Body of pancreas (tissue), 4 donors: ENCODE measurements around the gene IGF2BP1. TPM values are rescaled to one million over a fixed set of nuclear protein-coding genes. Genes with fewer than 3 reads are reported as not detected.
"Not testable (repeated sequence)": the region's sequence is repeated elsewhere in the genome, so short reads cannot be mapped to it uniquely, and the experiment has no call there.

ENCODE experiments used
- ATAC-seq: fragments of 150-250 bp; one replicate; pipeline ENCODE4 v1.9.1; 2016
- DNase-seq, 4 donors: peaks; one replicate each; pipeline ENCODE4 v3.0.0-alpha.2; 2019
- H3K27ac ChIP-seq, 4 donors: fragments of 200-600 bp; sonication (generic); 1 replicate in 3 of 4; 2 replicates in 1 of 4; pipeline versions ENCODE4 v1.5.1 to v1.6.1; 2016 to 2019; ENCODE audit warnings: mild to moderate bottlenecking in 1 of 4, mixed read lengths in 1 of 4, moderate library complexity in 1 of 4
- H3K27me3 ChIP-seq, 2 donors: fragments of 200-600 bp; sonication (generic); one replicate each; pipeline ENCODE4 v1.6.0; 2016; ENCODE audit warnings: mild to moderate bottlenecking in 1 of 2
- H3K36me3 ChIP-seq, 2 donors: fragments of 200-600 bp; sonication (generic); replicated peaks in 1 of 2; 2 replicates each; pipeline ENCODE4 v1.5.1; 2016; ENCODE audit warnings: low read depth in 2 of 2; ENCODE audit not compliant: insufficient read depth in 1 of 2
- H3K4me1 ChIP-seq: fragments of 200-600 bp; sonication (generic); one replicate; pipeline ENCODE4 v1.6.0; 2016
- H3K4me3 ChIP-seq, 2 donors: fragments of 200-600 bp; sonication (generic); 1 replicate in 1 of 2; 2 replicates in 1 of 2; pipeline ENCODE4 v1.5.1; 2016 to 2019
- H3K9me3 ChIP-seq, 3 donors: fragments of 200-600 bp; sonication (generic); 1 replicate in 2 of 3; 2 replicates in 1 of 3; pipeline ENCODE4 v1.5.1; 2016
- CTCF ChIP-seq, 7 experiments: fragments of 450-650 bp in 4 of 7; fragments of 200-600 bp in 3 of 7; sonication (generic) in 3 of 7; IDR thresholded peaks; one replicate each; pipeline ENCODE4 v1.5.1; 2016 to 2019; ENCODE audit warnings: antibody characterized with exemption in 7 of 7
- POLR2A ChIP-seq, 3 donors: fragments of 450-650 bp; IDR thresholded peaks; one replicate each; pipeline ENCODE4 v1.6.1; 2016; ENCODE audit warnings: antibody characterized with exemption in 3 of 3, mild to moderate bottlenecking in 2 of 3
- whole genome bisulfite sequencing, 2 donors: methylation state at CpG; one replicate each; pipeline ENCODE4 v1.1.5; 2017; 5-methylcytosine and 5-hydroxymethylcytosine counted together
- intact Hi-C: fragments of 100-400 bp; cut with DNase I; formaldehyde crosslinking; loops from one replicate; pipeline ENCODE4 v1.15.1; 2023
- total RNA-seq, 2 donors: library from RNA; depleted of rRNA; stranded (reverse); fragments of >200 nt; gene quantifications; one replicate each; pipeline ENCODE4 v1.1.0, GENCODE V29; 2016

IGF2BP1 gene
- total RNA-seq, 2 donors from 2014 or later, result not detected

GRCh38 chr17:49082231-49082630 is 85.0 kb downstream of the IGF2BP1 start:
- DNase-seq (no peak), ATAC-seq (no peak)
- WGBS, 2 donors, result 79 to 81% methylated on average over 5 of the region's 5 CpGs
- Histone ChIP-seq H3K4me3 (no peak overlapping the region), H3K9me3 (no peaks in the 10 kb centered on the region), H3K4me1 (no peaks in the 10 kb centered on the region), H3K36me3 (no peaks in the 10 kb centered on the region), H3K27ac (no peak overlapping the region), H3K27me3 (no peaks in the 10 kb centered on the region)
- TF ChIP-seq CTCF (IDR thresholded peaks at IDR 0.05) (no peak), POLR2A (IDR thresholded peaks at IDR 0.05) (no peak)
- intact Hi-C loops, result no loop called here

- DNase-seq, H3K4me1 ChIP-seq, H3K4me3 ChIP-seq, H3K27me3 ChIP-seq, H3K27ac ChIP-seq, H3K36me3 ChIP-seq, H3K9me3 ChIP-seq, ATAC-seq, intact Hi-C loops: not testable (repeated sequence)
- WGBS, 2 donors, result 63 to 73% methylated on average over 2 of the region's 2 CpGs
Measured at GRCh38 chr17:49085046-49085445, 87.9 kb downstream of the IGF2BP1 start.

DNA sequence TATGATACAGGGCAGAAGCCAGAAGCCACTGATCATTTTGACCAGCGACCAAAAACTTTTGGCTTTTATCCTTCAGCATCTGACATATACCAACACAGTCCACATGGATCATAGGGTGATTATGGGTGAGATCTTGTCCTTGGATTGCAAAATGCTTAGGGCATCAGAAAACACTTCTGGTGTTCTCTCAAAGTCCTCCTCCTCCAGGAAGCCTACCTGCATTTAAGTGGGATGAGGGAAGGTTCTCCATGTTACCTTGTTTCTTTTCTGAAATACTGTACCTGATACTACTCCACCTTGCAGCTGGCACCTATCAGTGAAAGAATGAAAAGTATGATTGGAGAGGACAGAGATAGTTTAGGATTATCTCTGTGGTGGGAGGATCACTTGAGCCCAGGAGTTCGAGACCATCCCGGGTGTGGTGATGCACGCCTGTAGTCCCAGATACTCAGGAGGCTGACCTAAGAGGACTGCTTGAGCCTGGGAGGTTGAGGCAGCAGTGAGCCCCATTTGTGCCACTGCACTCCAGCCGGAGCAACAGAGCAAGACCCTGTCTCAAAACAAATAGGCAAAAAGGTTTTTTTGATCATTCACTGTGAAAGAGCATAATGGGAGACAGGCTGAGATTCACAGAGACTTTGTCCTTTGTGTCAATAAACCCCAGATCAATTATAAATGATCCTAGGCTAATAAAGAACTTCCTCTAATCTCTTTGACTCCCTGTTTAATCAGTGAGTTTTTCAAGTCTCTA is 88.6 kb downstream of the IGF2BP1 start:
- H3K27me3 ChIP-seq, result no peaks in the 10 kb centered on the region
- no peak overlapping the region for H3K27ac ChIP-seq
- DNase-seq (no peak), ATAC-seq (no peak)
- WGBS, 2 donors, result 75 to 77% methylated on average over 4 to 5 of the region's 5 CpGs
- H3K4me1 ChIP-seq, result no peaks in the 10 kb centered on the region
- H3K4me3 ChIP-seq, result no peak overlapping the region
- no peaks in the 10 kb centered on the region for H3K36me3 ChIP-seq
- intact Hi-C loops, result no loop called here
- TF ChIP-seq POLR2A (IDR thresholded peaks at IDR 0.05) (no peak), CTCF (IDR thresholded peaks at IDR 0.05) (no peak)
- no peaks in the 10 kb centered on the region for H3K9me3 ChIP-seq

GRCh38 chr17:49086316-49086605 is 89.1 kb downstream of the IGF2BP1 start:
- Histone ChIP-seq H3K27ac (no peak overlapping the region), H3K4me1 (no peaks in the 10 kb centered on the region), H3K27me3 (no peaks in the 10 kb centered on the region), H3K4me3 (no peak overlapping the region), H3K9me3 (no peaks in the 10 kb centered on the region), H3K36me3 (no peaks in the 10 kb centered on the region)
- DNase-seq (no peak), ATAC-seq (no peak)
- TF ChIP-seq POLR2A (IDR thresholded peaks at IDR 0.05), result no peak
- TF ChIP-seq CTCF (IDR thresholded peaks at IDR 0.05), result no peak
- intact Hi-C loops, result no loop called here
- WGBS, 2 donors, result 47 to 50% methylated on average over 1 of the region's 1 CpG

- no peaks in the 10 kb centered on the region for H3K36me3 ChIP-seq
- no peak overlapping the region for H3K4me3 ChIP-seq
- no peak for TF ChIP-seq CTCF (IDR thresholded peaks at IDR 0.05)
- TF ChIP-seq POLR2A (IDR thresholded peaks at IDR 0.05), result no peak
- no peaks in the 10 kb centered on the region for H3K27me3 ChIP-seq
- DNase-seq (no peak), ATAC-seq (no peak)
- no peaks in the 10 kb centered on the region for H3K9me3 ChIP-seq
- H3K27ac ChIP-seq, result no peak overlapping the region
- H3K4me1 ChIP-seq, result no peaks in the 10 kb centered on the region
- intact Hi-C loops, result no loop called here
Measured at GRCh38 chr17:49086649-49087048, 89.5 kb downstream of the IGF2BP1 start.
